Neural cell (in vitro differentiated cells): Measurements from ENCODE around the gene SLC2A6. TPM values are rescaled to one million over a fixed set of nuclear protein-coding genes. Genes with fewer than 3 reads are reported as not detected.

Experiments
- H2AFZ ChIP-seq: fragments of 200-600, 300-800 bp; sonication (generic), shearing (Covaris generic); 2 replicates; pipeline ENCODE4 v1.6.0; 2014; ENCODE audit warnings: low read depth, mild to moderate bottlenecking, antibody characterized with exemption, low read length, moderate library complexity
- H3F3A ChIP-seq: fragments of 200-600 bp; shearing (Covaris generic); 2 replicates; pipeline ENCODE4 v1.6.1; 2016; ENCODE audit warnings: mild to moderate bottlenecking, moderate library complexity, mixed read lengths, antibody characterized with exemption, low read length; ENCODE audit not compliant: insufficient read depth, poor library complexity, severe bottlenecking
- H3K27ac ChIP-seq: fragments of 200-600, 300-800 bp; sonication (generic), shearing (Covaris generic); 2 replicates; pipeline ENCODE4 v1.5.1; 2014; ENCODE audit warnings: mild to moderate bottlenecking, low read length, moderate library complexity
- H3K27me3 ChIP-seq: fragments of 300-800, 200-600 bp; sonication (generic), shearing (Covaris generic); 2 replicates; pipeline ENCODE4 v1.6.0; 2014; ENCODE audit warnings: mild to moderate bottlenecking, low read depth, low read length, moderate library complexity; ENCODE audit not compliant: insufficient read depth
- H3K36me3 ChIP-seq: fragments of 300-800, 200-600 bp; sonication (generic), shearing (Covaris generic); 2 replicates; pipeline ENCODE4 v1.5.1; 2014; ENCODE audit warnings: mild to moderate bottlenecking, antibody characterized with exemption, low read length, moderate library complexity; ENCODE audit not compliant: insufficient read depth
- H3K4me2 ChIP-seq: fragments of 300-800, 200-600 bp; sonication (generic), shearing (Covaris generic); 2 replicates; pipeline ENCODE4 v1.6.0; 2014; ENCODE audit warnings: mild to moderate bottlenecking, low read length
- H3K4me3 ChIP-seq: fragments of 300-800, 200-600 bp; sonication (generic), shearing (Covaris generic); 2 replicates; pipeline ENCODE4 v1.5.1; 2014; ENCODE audit warnings: mild to moderate bottlenecking, low read length, moderate library complexity
- H3K79me2 ChIP-seq: fragments of 200-600 bp; shearing (Covaris generic); replicated peaks from 2 replicates; pipeline ENCODE4 v1.6.0; 2014; ENCODE audit warnings: mild to moderate bottlenecking, low read length, moderate library complexity; ENCODE audit not compliant: insufficient read depth
- H3K9ac ChIP-seq: fragments of 300-800, 200-600 bp; sonication (generic), shearing (Covaris generic); 2 replicates; pipeline ENCODE4 v1.6.1; 2016; ENCODE audit warnings: mild to moderate bottlenecking, low read length, mixed read lengths
- H3K9me2 ChIP-seq: fragments of 200-600 bp; shearing (Covaris generic); 2 replicates; pipeline ENCODE4 v1.6.1; 2016; ENCODE audit warnings: mild to moderate bottlenecking, low read length, mixed read lengths; ENCODE audit not compliant: insufficient read depth
- H3K9me3 ChIP-seq: fragments of 200-600, 300-800 bp; sonication (generic), shearing (Covaris generic); 2 replicates; pipeline ENCODE4 v1.6.1; 2016; ENCODE audit warnings: mild to moderate bottlenecking, mixed run types, low read length, moderate library complexity, mixed read lengths
- H4K20me1 ChIP-seq: fragments of 200-600 bp; shearing (Covaris generic); 2 replicates; pipeline ENCODE4 v1.6.1; 2016; ENCODE audit warnings: mild to moderate bottlenecking, mixed run types; ENCODE audit not compliant: insufficient read depth
- EP300 ChIP-seq: fragments of 450-650 bp; conservative IDR thresholded peaks from 2 replicates; pipeline ENCODE4 v1.6.1; 2014; ENCODE audit warnings: antibody characterized with exemption, mild to moderate bottlenecking, moderate library complexity; ENCODE audit not compliant: poor library complexity, severe bottlenecking
- EZH2 ChIP-seq: fragments of 200-600, 300-800 bp; shearing (Covaris generic), sonication (generic); IDR thresholded peaks from 2 replicates; pipeline ENCODE4 v1.6.1; 2014; ENCODE audit warnings: antibody characterized with exemption, low read length, borderline replicate concordance, mild to moderate bottlenecking; ENCODE audit not compliant: insufficient read depth, poor library complexity, severe bottlenecking
- MXI1 ChIP-seq: fragments of 450-650 bp; conservative IDR thresholded peaks from 2 replicates; pipeline ENCODE4 v1.6.1; 2014; ENCODE audit warnings: antibody characterized with exemption, mild to moderate bottlenecking; ENCODE audit not compliant: poor library complexity, severe bottlenecking
- POLR2AphosphoS5 ChIP-seq: IDR thresholded peaks from 2 replicates; pipeline ENCODE4 v1.6.1; 2012
- RAD21 ChIP-seq: fragments of 450-650 bp; conservative IDR thresholded peaks from 2 replicates; pipeline ENCODE4 v1.6.1; 2014; ENCODE audit warnings: antibody characterized with exemption, mild to moderate bottlenecking, moderate library complexity
- SMC3 ChIP-seq: fragments of 450-650 bp; conservative IDR thresholded peaks from 2 replicates; pipeline ENCODE4 v1.6.1; 2014; ENCODE audit warnings: antibody characterized with exemption, mild to moderate bottlenecking, moderate library complexity; ENCODE audit not compliant: poor library complexity
- TAF1 ChIP-seq: IDR thresholded peaks from 2 replicates; pipeline ENCODE4 v1.6.1; 2012; ENCODE audit warnings: low read depth
- polyA plus RNA-seq: library from polyadenylated mRNA; depleted of rRNA; stranded (reverse); fragments of >200 nt; gene quantifications from 2 replicates; pipeline ENCODE4 v1.2.3, GENCODE V29; 2014
- TF ChIP-seq, protein P1 (sequence below): IDR thresholded peaks from 2 replicates; pipeline ENCODE4 v1.6.1; 2012; ENCODE audit warnings: borderline replicate concordance
- TF ChIP-seq, protein P2 (sequence below): fragments of 450-650 bp; IDR thresholded peaks from 2 replicates; pipeline ENCODE4 v1.5.1; 2014; ENCODE audit warnings: antibody characterized with exemption, mild to moderate bottlenecking, moderate library complexity; ENCODE audit not compliant: poor library complexity, severe bottlenecking

The SLC2A6 gene
- polyA plus RNA-seq, 1 donor from 2014 or later = 11.5 TPM

DNA sequence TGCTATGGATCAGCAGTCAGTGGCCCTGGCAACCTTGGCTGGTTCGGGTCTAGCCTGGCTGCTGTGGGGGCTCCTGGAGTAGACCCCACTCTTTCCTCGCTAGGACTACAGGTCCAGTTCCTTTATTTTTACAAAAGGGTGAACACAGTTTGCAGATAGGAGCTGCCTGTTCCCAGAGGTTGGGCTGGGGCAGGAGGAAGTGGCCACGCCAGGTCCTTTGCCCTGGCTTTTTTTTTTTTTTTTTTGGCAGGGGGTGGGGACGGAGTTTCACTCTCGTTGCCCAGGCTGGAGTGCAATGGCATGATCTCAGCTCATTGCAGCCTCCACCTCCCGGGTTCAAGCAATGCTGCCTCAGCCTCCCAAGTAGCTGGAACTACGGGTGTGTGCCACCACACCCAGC is 7.9 kb downstream of the SLC2A6 start:
- Histone ChIP-seq H3K36me3 (no peaks in the 10 kb centered on the region), H3K9me2 (no peaks in the 10 kb centered on the region), H3K9me3 (no peaks in the 10 kb centered on the region), H3K4me2 (no peak overlapping the region), H3K4me3 (no peak overlapping the region), H4K20me1 (peaks cover 3% of the 10 kb centered on the region), H3K27ac (no peak overlapping the region), H3K79me2 (no peaks in the 10 kb centered on the region), H2AFZ (no peak overlapping the region), H3K9ac (no peak overlapping the region), H3F3A (no peaks in the 10 kb centered on the region), H3K27me3 (no peaks in the 10 kb centered on the region)
- TF ChIP-seq TAF1 (no peak), POLR2AphosphoS5 (no peak), RAD21 (no peak), MXI1 (no peak), EZH2 (no peak), SMC3 (no peak), EP300 (no peak)
- TF ChIP-seq, protein P1, sequence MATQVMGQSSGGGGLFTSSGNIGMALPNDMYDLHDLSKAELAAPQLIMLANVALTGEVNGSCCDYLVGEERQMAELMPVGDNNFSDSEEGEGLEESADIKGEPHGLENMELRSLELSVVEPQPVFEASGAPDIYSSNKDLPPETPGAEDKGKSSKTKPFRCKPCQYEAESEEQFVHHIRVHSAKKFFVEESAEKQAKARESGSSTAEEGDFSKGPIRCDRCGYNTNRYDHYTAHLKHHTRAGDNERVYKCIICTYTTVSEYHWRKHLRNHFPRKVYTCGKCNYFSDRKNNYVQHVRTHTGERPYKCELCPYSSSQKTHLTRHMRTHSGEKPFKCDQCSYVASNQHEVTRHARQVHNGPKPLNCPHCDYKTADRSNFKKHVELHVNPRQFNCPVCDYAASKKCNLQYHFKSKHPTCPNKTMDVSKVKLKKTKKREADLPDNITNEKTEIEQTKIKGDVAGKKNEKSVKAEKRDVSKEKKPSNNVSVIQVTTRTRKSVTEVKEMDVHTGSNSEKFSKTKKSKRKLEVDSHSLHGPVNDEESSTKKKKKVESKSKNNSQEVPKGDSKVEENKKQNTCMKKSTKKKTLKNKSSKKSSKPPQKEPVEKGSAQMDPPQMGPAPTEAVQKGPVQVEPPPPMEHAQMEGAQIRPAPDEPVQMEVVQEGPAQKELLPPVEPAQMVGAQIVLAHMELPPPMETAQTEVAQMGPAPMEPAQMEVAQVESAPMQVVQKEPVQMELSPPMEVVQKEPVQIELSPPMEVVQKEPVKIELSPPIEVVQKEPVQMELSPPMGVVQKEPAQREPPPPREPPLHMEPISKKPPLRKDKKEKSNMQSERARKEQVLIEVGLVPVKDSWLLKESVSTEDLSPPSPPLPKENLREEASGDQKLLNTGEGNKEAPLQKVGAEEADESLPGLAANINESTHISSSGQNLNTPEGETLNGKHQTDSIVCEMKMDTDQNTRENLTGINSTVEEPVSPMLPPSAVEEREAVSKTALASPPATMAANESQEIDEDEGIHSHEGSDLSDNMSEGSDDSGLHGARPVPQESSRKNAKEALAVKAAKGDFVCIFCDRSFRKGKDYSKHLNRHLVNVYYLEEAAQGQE = no peak
- TF ChIP-seq, protein P2, sequence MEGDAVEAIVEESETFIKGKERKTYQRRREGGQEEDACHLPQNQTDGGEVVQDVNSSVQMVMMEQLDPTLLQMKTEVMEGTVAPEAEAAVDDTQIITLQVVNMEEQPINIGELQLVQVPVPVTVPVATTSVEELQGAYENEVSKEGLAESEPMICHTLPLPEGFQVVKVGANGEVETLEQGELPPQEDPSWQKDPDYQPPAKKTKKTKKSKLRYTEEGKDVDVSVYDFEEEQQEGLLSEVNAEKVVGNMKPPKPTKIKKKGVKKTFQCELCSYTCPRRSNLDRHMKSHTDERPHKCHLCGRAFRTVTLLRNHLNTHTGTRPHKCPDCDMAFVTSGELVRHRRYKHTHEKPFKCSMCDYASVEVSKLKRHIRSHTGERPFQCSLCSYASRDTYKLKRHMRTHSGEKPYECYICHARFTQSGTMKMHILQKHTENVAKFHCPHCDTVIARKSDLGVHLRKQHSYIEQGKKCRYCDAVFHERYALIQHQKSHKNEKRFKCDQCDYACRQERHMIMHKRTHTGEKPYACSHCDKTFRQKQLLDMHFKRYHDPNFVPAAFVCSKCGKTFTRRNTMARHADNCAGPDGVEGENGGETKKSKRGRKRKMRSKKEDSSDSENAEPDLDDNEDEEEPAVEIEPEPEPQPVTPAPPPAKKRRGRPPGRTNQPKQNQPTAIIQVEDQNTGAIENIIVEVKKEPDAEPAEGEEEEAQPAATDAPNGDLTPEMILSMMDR = no peak

GRCh38 chr9:133470427-133470924 is 8.4 kb downstream of the SLC2A6 start:
- Histone ChIP-seq H3K9ac (no peak overlapping the region), H4K20me1 (peaks cover 3% of the 10 kb centered on the region), H3K9me2 (no peaks in the 10 kb centered on the region), H3K4me2 (no peak overlapping the region), H2AFZ (no peak overlapping the region), H3K27ac (no peak overlapping the region), H3K9me3 (no peaks in the 10 kb centered on the region), H3F3A (no peaks in the 10 kb centered on the region), H3K4me3 (no peak overlapping the region), H3K79me2 (no peaks in the 10 kb centered on the region), H3K27me3 (no peaks in the 10 kb centered on the region), H3K36me3 (peaks cover under 1% of the 10 kb centered on the region)
- TF ChIP-seq, protein P2 = no peak
- TF ChIP-seq POLR2AphosphoS5 = peak; percentile 51
